ENCODE measurements around the gene RNF208. TPM values are rescaled to one million over a fixed set of nuclear protein-coding genes. Genes with fewer than 3 reads are reported as not detected.

Gene RNF208
- total and polyA plus RNA-seq, 9 of the 15 experiments (the other 6 are each of a cell fraction or from before 2014, with no cell fraction given) = 0.15 to 6.9 (median 0.50) TPM; not detected in 2

DNA sequence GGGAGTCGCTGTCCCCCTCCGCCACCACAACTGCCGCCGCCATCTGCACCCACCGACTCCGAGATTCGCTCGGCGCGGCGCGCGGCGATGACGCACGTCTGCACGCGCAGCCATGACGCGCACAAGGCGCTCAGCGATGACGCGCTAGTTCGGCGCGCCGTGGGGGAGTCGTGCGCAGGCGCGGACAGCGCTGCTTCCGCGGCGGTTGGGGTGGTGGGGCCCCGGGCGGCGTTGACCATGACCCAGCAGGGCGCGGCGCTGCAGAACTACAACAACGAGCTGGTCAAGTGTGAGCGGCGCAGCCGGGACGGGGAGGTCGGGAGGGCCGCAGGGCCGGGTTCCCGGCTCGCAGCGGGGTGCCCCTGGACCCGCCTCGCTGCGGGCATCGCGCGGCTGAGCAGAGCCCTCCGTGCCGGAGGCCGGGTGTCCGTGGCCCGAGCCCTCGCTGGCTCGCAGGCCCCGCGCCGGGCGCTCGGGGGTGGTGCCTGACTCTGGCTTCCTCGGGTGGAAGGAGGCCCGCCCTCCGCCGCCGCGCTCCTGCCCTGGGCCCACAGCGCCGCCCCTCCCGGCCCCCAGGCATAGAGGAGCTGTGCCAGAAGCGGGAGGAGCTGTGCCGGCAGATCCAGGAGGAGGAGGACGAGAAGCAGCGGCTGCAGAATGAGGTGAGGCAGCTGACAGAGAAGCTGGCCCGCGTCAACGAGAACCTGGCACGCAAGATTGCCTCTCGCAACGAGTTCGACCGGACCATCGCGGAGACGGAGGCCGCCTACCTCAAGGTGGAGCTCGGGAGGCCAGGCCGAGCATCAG is 33.3 kb downstream of the RNF208 start, which contains the start of the genes ANAPC2 and SSNA1 (continued):
- TF ChIP-seq NCOA2 (IDR thresholded peaks at IDR 0.05; ENCODE audit: partially characterized antibody in 2 of 2) (no peak), ZNF584 (CRISPR knock-in tag; IDR thresholded peaks at IDR 0.05; ENCODE audit: low read depth) (no peak), ZNF274 (IDR thresholded peaks at IDR 0.05; ENCODE audit: borderline replicate concordance, low read depth, low read length) (no peak), PYGO2 (tag; IDR thresholded peaks at IDR 0.05) (no peak), POLR2B (IDR thresholded peaks at IDR 0.05; ENCODE audit: low read depth, partially characterized antibody) (peak; percentile 73), ZFP36 (IDR thresholded peaks at IDR 0.05; ENCODE audit: low read depth, low read length, partially characterized antibody) (peak; percentile 2), SAP30 (IDR thresholded peaks at IDR 0.05; ENCODE audit: borderline replicate concordance, insufficient read depth, low read depth, low read length, poor library complexity, severe bottlenecking) (no peak), ARID1B (IDR thresholded peaks at IDR 0.05) (peak; percentile 32; the same call in 1 of the 2 replicates), WHSC1 (IDR thresholded peaks at IDR 0.05; ENCODE audit: low read length) (no peak), SP1 (CRISPR knock-in tag; IDR thresholded peaks at IDR 0.05) (peak; percentile 94), SRSF3 (IDR thresholded peaks at IDR 0.05; ENCODE audit: insufficient read depth, low read length) (no peak), FIP1L1 (IDR thresholded peaks at IDR 0.05; ENCODE audit: low read depth, low read length, poor library complexity, severe bottlenecking) (no peak), RFX1 (IDR thresholded peaks at IDR 0.05) (no peak), NR3C1 (CRISPR knock-in tag; IDR thresholded peaks at IDR 0.05) (0 out of 2 replicates have a peak, but pooled peaks have one; percentile 20), PRMT5 (CRISPR knock-in tag; IDR thresholded peaks at IDR 0.05) (no peak), NCOA1 (IDR thresholded peaks at IDR 0.05; ENCODE audit: low read depth) (no peak), ZNF197 (CRISPR knock-in tag; IDR thresholded peaks at IDR 0.05; ENCODE audit: low read depth) (no peak), ZNF778 (CRISPR knock-in tag; IDR thresholded peaks at IDR 0.05) (no peak), ELF2 (CRISPR knock-in tag; IDR thresholded peaks at IDR 0.05) (peak; percentile 88), IRF1 (CRISPR knock-in tag; IDR thresholded peaks at IDR 0.05; ENCODE audit: borderline replicate concordance) (no peak), TAF15 (IDR thresholded peaks at IDR 0.05; ENCODE audit: low read depth, low read length) (no peak), SMC3 (conservative IDR thresholded peaks at IDR 0.05; ENCODE audit: insufficient read depth, low read depth, low read length) (peak; percentile 60), SAFB (IDR thresholded peaks at IDR 0.05; ENCODE audit: borderline replicate concordance, low read depth, low read length) (no peak), NR1H2 (CRISPR knock-in tag; IDR thresholded peaks at IDR 0.05) (no peak)
- TF ChIP-seq, protein P1, sequence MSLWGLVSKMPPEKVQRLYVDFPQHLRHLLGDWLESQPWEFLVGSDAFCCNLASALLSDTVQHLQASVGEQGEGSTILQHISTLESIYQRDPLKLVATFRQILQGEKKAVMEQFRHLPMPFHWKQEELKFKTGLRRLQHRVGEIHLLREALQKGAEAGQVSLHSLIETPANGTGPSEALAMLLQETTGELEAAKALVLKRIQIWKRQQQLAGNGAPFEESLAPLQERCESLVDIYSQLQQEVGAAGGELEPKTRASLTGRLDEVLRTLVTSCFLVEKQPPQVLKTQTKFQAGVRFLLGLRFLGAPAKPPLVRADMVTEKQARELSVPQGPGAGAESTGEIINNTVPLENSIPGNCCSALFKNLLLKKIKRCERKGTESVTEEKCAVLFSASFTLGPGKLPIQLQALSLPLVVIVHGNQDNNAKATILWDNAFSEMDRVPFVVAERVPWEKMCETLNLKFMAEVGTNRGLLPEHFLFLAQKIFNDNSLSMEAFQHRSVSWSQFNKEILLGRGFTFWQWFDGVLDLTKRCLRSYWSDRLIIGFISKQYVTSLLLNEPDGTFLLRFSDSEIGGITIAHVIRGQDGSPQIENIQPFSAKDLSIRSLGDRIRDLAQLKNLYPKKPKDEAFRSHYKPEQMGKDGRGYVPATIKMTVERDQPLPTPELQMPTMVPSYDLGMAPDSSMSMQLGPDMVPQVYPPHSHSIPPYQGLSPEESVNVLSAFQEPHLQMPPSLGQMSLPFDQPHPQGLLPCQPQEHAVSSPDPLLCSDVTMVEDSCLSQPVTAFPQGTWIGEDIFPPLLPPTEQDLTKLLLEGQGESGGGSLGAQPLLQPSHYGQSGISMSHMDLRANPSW (CRISPR knock-in tag; IDR thresholded peaks at IDR 0.05) = no peak

Data from K562 (cell line).